ENCODE data around the gene MIOX.

GRCh38 chr22:50505776-50506610, 19.3 kb downstream of the MIOX start:
- TF ChIP-seq HCFC1 (IDR thresholded peaks at IDR 0.05; ENCODE audit: low read depth, low read length) (no peak), CTCF (IDR thresholded peaks at IDR 0.05 in 2 of 3, conservative IDR thresholded peaks at IDR 0.05 in 1 of 3; ENCODE audit: insufficient read depth in 2 of 3, low read depth in 1 of 3, low read length in 3 of 3) (no peak), TAF1 (IDR thresholded peaks at IDR 0.05; ENCODE audit: control insufficient read depth, extremely low read depth, insufficient read depth, low read length, severe bottlenecking) (no peak), FOXA1 (IDR thresholded peaks at IDR 0.05; ENCODE audit: borderline replicate concordance) (no peak), ZNF696 (CRISPR knock-in tag; conservative IDR thresholded peaks at IDR 0.05) (no peak), LEF1 (IDR thresholded peaks at IDR 0.05) (no peak), ATF3 (IDR thresholded peaks at IDR 0.05) (no peak), ATF3 (CRISPR knock-in tag; conservative IDR thresholded peaks at IDR 0.05) (no peak), PREB (CRISPR knock-in tag; IDR thresholded peaks at IDR 0.05) (no peak), CREB1 (IDR thresholded peaks at IDR 0.05) (no peak), CREB1 (CRISPR knock-in tag; IDR thresholded peaks at IDR 0.05) (no peak)
